Right ventricle myocardium inferior (tissue), 1 donor: ENCODE results near the gene NPR2. TPM values are rescaled to one million over a fixed set of nuclear protein-coding genes. Genes with fewer than 3 reads are reported as not detected.

ENCODE experiments used
- ATAC-seq: fragments of 200-7000 bp; cut with Tn5 transposase; one replicate; pipeline ENCODE4 v1.9.1; 2020; ENCODE audit warnings: mild to moderate bottlenecking, moderate library complexity
- DNase-seq: peaks from one replicate; pipeline ENCODE4 v3.0.0; 2021; ENCODE audit errors: missing footprints
- intact Hi-C: fragments of 100-400 bp; cut with DNase I; formaldehyde crosslinking; loops from one replicate; pipeline ENCODE4 v1.11.0; 2022
- total RNA-seq: library from RNA; stranded (reverse); fragmentation: NEBNext Ultra II Directional; extraction: Animal tissue kit (Norgen Biotek cat#: 25700); gene quantifications from one replicate; pipeline ENCODE4 v1.2.1, GENCODE V29; 2021
- donor health status: DM: no; HTN: yes; CAD: no; lungs with severe emphysema.

The NPR2 gene
- total RNA-seq, 1 donor from 2014 or later, result 25.2 TPM

DNA sequence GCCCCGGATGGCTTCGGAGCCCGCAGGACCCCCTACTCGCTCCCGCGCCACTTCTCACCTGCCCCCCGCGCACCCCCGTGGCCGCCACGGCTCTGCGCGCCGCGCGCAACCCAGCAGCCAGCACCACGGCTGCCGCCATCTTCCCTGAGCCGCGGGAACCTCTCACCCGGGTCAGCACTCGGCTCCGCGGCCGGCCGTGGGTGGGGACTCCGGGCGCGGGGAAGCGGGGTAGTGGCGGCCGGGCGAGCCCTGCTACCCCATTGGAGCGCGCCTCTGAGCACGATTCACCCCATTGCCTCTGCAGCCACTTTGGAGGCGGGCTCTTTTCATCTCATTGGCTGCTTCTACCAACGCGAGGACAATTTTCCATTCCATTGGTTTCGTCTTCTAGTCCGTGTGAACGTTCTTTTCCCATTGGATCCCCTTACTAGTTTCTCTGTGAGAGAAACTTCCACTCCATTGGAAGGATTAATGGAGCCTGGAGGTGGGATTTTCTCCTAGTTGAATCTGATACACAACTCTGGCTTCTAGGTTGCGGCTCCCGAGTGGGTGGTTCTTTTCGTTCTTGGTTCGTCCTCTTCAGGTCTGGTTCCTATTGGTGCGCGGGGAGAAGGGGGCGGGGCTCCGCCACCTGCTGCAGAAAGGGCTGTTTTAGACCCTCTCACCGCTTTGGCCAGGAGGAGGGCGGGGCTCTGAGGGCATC is 23.6 kb downstream of the NPR2 start, which contains the start of gene HINT2:
TSS of gene HINT2 (minus strand) at position 202 of the 703 bp plus-strand sequence. CDS start at position 139, 63 bp downstream.
- ATAC-seq (peak; percentile 95), DNase-seq (peak; percentile 98)
- intact Hi-C loops, result loop anchor here (10.0 kb wide), 1 partner anchor 650 kb away; the partner anchor contains the start of gene UNC13B

DNA sequence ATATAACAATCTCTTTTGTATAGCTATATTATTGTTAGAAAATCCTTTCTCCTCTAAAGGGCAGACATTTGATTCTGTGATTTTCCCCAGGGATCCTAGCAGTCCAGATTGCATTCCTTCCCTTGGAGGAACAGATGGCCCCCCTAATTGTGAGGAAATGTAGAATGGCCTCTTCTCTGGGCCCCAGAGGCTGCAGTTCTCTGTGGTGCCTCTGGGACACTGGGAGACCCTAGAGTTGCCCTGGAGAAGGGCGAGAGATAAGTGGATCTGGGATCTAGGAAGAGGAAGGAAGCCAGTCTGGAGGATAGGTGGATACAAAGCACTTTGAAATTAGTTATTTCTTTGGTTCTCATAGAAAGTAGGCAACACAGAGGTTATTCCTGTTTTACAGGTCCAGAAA is 25.3 kb downstream of the NPR2 start:
- no peak for ATAC-seq
- intact Hi-C loops, result loop anchor here (10.0 kb wide), 1 partner anchor 652 kb away; the partner anchor contains the start of gene UNC13B
- no peak for DNase-seq

DNA sequence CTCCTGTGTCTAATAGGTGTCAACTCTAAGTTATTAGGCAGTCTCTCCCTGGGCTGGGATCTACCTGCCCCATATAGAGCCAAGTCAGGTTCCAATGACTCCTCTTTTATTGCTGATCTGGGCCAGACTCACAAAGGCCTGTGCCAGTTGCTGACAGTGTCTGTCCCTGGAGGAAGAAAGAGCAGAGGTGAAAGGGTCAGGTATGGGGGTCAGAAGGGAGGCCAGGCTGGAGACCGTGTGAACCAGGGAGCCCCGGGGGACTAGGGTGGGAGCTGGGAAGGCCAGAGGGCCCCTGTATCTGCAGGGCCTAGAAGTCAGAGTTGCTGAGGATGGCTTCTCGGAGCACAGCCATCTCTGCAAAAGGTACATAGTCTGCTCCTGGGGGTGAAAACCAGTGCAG is 26.9 kb downstream of the NPR2 start:
- ATAC-seq, result no peak
- no peak for DNase-seq
- intact Hi-C loops, result loop anchor here (10.0 kb wide), 1 partner anchor 654 kb away; the partner anchor contains the start of gene UNC13B

DNA sequence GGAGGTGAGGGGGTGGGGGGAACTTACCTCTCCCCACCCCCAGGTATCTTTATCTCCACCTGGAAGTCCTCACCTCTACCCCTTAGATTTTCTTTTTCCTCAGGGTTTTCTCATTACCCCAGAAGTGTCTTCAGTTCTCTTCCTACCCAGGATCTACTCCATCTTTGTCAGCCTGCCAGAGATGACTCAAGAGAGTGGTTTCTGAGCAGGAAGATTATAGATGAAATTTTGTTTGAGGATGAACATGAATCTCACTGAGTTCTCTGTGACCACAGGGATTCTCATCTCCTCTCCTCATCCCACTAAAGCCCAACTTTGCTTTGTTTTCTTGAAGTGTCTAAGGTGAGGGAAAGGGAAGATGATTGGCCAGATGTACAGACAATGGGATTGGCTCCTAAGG is 28.7 kb downstream of the NPR2 start:
- intact Hi-C loops, result no loop called here
- no peak for DNase-seq
- ATAC-seq, result no peak

DNA sequence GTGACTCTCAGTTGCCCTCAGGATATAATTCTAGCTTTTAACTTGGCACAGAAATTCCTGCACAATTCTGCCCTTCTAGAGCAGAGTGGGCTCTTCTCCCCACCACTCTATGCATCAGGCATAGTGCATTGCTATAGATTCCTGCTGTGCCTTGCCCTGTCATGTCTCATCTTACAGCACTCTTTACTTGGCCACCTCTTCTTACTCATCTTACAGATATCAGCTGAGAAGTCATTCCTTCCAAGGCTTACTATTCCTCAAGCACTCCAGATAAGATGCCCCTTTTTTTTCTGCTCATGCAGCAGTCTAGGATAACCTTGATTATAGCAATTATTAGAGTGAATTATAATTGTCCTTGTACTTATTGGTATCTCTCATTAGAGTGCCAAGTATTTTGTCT is 31.5 kb downstream of the NPR2 start:
- no peak for ATAC-seq
- DNase-seq, result no peak
- intact Hi-C loops, result no loop called here

DNA sequence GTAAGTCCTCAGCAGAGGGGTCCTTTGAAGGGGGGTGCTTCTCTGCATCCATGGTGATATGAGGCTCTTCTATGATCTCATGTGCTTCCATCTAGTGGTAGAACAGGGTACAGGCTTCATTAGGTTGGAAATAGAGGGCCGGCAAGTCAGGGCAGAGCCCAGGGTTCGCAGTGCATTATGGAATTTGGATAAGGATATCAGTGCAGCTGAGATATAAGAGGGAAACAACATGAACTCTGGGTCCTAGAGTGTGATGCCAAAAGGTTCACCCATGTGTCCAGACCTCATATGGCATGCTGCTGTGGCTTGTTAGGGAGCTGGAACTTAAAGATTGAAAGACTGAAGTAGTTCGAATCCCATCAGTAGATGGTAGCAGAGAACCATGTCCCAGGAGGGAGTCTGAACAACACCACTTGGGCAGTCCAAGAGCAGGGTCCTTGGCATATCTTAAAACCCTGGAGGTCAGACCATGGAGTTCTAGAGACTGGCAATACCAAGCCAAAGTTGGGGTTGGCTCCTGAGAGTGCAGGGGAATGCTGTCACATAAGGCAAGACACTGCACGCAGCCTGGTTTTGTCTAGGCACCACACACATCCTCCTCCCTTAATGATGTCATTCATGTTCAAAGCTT is 34.8 kb downstream of the NPR2 start:
- intact Hi-C loops, result loop anchor here (1.0 to 5.0 kb wide), 4 partner anchors 35 to 169 kb away; partner anchors contain the start of genes CCDC107, CREB3, NPR2 and RMRP
- DNase-seq (no peak), ATAC-seq (peak; percentile 49)

DNA sequence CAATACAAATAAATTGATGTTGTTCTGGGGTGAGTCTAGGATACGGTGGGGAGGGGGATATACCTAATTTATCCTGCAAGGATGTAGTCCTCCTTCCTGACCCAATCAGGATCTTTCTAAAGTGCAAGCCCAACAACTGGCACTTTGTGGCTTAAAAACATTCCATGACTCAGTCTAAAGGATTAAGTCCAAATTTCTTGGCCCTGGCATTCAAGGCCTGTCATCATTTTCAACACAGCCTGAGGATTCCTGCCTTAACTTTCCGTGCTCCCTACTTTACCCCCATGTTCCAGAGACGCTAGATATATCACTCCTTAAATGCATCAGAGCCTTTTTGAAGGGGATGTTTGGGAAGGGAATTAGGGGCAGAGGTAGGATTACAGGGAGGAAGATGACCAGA is 36.1 kb downstream of the NPR2 start:
- intact Hi-C loops, result loop anchor here (2.0 to 5.0 kb wide), 3 partner anchors 37 to 170 kb away; partner anchors contain the start of genes CCDC107, CREB3, NPR2 and RMRP
- ATAC-seq (no peak), DNase-seq (no peak)

DNA sequence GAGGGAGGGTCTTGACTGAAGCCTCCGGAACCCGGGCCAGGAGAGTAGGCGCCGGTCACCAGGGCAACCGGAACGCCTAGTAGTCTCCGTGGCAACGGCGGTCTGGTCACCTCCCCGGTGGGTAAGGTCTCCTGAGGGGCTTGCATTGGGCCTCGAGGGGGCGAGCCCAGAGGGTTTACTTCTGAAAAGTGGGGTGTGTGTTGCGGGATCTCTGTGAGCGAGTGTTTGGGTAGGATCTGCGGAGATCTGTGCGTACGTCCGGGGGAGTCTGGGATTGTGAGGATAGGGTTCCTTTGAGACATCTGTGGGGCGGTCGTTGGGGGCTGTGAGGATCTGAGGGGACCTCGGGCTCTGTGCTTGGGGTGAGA is 37.3 kb downstream of the NPR2 start, which contains the start of gene FAM221B:
TSS of gene FAM221B (minus strand) at position 17 of the 368 bp plus-strand sequence. CDS start 2,571 bp downstream, outside the sequence.
- intact Hi-C loops, result loop anchor here (5.0 kb wide), 2 partner anchors 96 to 171 kb away; partner anchors contain the start of genes CCDC107, CREB3, RMRP and TLN1
- DNase-seq, result no peak
- ATAC-seq, result no peak

DNA sequence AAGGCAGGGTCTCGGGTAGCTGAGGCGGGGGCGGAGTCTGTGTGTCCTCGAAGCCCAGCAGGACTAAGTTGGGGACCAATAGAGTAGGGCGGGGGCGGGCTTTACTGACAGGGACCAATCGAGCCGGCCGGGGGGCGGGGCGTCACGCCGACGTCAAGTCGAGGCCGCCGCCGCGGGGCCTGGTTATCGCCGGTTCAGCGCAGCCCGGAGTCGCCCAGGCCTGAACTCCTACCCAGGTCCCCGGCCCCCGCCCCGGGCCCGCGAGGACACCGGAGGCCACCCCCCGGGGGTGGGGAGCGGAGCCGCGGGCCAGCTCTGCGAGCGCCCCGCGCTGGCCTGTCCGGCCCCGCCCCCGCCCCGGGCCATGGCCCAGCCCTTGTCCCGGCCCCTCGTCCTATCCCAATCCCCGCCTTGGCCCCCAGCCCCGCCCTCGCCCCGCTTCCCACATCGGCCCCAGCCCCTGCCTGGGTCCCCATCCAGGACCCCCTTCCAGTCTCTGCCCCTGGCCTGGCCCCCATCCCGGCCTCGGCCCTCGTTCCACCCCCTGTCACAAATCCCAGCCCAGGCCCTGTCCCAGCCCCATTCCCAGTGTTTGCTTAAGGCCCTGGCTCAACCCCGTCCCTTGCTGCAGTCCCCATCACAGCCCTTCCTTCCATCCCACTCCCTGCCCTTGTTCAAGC is 37.8 kb downstream of the NPR2 start, which contains the start of gene TMEM8B:
TSS of gene TMEM8B (plus strand) at position 145 of the 680 bp plus-strand sequence. CDS start at position 365, 220 bp downstream.
- ATAC-seq, result peak; percentile 92
- intact Hi-C loops, result loop anchor here (5.0 kb wide), 2 partner anchors 97 to 172 kb away; partner anchors contain the start of genes CCDC107, CREB3, RMRP and TLN1
- peak; percentile 99 for DNase-seq

DNA sequence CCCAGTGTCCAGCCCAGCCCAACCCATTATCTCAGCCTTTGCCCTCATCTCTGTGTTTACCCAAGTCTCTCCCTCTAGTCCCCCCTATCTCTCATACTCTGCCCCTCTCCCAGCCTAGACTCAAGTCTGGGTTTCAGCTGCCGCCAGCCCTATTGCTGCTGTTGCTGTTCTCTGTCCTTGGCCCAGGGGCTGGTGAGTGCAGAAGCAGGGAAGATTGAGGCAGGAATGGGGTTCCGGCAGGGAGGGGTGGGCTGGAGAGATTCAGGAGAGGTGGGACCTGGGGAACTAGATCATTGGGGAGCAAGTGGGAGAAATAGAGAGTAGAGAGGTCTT is 38.3 kb downstream of the NPR2 start:
- intact Hi-C loops, result loop anchor here (5.0 kb wide), 2 partner anchors 97 to 172 kb away; partner anchors contain the start of genes CCDC107, CREB3, RMRP and TLN1
- ATAC-seq (no peak), DNase-seq (no peak)

DNA sequence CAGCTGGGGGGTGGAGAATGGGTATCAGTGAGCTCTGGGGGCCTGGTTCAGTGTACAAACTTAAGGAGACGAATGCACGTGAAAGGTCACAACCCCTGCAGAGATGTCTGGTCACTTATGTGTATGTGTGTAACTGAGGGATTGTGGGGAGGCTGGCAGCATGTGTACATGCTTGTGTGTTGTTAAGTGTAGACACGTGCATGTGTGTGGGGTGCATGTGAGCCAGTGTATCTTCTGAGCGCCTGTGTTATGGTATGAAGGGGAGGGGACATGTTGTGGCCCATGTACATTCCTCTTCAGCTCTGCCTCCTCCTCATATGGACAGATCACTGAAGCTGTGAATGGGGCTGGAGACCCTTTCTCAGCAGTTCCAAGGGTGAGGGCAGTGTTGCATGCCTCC is 39.6 kb downstream of the NPR2 start:
- ATAC-seq (no peak), DNase-seq (no peak)
- intact Hi-C loops, result no loop called here

DNA sequence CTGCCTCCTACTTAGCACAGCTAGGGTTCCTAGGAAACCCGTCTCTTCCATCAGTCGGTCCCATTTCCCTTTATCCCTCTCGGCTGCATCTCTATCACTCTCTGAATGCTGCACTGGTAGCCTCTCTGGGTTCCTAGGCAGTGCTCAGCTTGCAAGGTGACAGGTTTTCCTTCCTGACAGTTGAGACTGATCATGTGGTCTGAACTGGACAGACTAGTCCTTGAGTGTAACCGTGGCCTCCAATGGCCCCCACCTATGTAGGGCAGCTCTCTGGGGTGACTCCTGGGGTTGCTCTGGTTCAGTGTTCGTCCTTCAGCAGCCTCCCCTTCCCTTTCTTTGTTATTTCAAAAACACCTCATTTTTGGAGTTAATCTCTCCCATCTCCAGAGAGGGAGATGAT is 41.4 kb downstream of the NPR2 start:
- DNase-seq (no peak), ATAC-seq (no peak)
- intact Hi-C loops, result no loop called here

DNA sequence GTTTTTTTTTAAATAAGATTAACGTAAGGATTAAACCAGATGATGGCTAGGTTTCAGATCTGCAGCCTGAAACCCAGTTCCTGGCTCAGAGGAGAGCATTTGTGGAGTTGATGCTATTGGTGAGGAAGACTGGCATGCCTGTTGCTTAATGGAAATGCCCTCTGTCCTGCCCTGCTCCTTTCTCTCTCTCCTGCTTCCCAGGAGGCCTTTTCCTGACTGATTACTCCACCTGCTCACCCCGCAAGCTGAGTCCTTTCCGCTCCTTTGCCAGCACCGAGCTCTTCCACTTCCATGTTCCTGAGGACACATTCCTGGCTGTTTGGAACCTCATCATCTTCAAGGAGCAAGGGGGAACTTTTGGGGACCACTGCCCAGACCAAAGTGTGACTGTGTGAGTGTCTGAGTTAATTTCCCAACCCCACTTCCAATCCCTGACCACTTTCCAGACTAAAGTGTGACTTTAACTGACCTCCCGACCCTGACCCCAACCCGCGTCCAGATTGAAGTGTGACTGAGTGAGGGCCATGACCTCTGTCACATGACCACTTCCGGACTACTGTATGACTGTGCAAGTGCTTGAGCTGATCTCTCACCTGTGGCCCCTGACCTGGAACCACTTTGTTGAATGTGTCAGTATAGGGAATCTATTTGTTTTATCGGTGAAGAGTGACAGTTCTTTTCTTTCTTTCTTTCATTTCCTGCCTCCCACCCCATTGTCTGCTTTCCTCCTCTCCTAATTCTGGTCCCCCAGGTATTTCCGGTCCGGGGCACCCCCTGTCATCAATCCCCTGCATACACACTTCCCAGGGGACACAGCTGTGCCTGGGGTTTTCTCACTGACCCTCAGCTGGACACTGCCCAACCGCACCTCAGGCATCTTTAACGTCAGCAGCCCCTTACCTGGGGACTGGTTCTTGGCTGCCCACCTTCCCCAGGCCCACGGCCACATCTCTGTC is 43.1 kb downstream of the NPR2 start:
- DNase-seq (no peak), ATAC-seq (no peak)
- intact Hi-C loops, result no loop called here

DNA sequence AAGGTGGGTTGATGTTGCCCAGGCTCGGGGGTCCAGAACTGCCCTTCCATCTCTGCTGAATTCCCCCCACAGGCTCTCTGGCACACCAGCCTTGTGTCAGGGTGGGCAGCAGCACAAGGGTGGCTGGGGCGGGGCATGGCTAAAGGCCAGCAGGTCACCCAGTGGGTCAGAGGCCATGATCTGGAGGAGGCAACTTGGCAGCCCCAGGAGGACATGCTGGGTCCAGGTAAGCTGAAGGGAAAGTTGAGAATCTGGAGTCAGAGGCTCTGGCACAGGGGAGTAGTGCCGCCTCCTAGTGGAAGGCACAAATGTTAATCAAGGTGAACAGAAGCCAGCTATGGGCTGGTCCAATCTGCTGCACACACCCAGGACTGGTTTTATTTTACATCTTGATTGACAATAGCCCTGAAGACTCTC is 43.8 kb downstream of the NPR2 start:
- no peak for DNase-seq
- intact Hi-C loops, result no loop called here
- no peak for ATAC-seq

DNA sequence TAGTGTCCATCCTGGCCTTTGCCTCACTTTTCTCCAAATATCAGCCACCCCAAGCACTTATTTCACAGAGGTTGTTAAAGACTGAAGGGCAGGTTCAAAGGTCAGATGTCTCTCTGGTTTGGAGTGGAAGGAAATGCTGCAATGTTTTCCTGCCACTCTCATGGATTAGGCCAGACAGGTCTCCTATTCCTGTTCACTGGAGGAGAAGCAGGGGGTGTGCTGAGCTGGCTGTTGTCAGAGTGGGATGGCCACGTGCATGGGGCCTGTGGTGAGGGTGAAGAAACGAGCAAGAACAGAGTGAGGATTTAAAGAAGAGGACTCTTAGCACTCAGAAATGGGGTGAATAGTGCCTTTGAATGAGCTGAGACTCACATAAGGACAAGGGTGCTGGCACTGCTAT is 44.4 kb downstream of the NPR2 start:
- intact Hi-C loops, result no loop called here
- no peak for ATAC-seq
- DNase-seq, result no peak

DNA sequence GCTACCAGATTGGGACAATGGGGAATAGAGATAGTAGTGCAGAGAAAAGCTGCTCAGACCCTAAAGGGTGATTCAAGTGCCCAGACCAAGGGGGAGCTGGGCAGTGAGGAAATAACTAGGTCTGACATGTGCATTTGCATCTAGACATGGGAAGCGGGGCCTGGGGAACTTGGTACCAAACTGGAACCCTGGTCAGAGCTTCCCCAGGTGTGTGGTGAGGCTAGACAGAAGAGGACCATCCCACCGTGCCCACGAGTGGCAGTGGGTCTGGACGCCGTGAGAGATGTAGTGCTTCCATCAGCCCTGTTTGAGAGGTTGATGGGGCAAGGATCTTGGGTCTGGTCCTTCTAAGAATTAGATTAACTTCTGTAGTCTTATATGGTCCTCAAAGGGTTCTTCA is 45.2 kb downstream of the NPR2 start:
- no peak for DNase-seq
- intact Hi-C loops, result no loop called here
- no peak for ATAC-seq

DNA sequence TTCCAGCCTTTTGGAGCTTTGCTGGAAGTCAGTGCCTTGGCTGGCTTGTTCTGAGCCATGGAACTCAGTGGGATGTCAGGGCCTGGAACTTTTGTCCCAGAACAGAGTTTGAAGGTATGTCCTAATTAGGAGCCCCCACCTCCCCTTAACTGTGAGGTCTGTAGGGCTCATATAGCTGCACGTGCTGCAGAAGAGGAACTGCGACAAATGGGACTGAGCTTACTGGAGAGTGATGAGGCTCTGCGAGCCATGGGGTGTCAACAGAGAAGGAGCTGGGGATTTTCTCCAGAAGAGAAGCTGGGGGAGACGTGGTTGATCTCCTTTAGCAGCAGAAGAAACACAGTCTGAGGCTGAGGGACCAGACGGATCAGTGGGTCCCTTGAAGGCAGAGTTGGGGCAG is 48.5 kb downstream of the NPR2 start:
- no peak for ATAC-seq
- intact Hi-C loops, result no loop called here
- no peak for DNase-seq
